Neural progenitor cell (in vitro differentiated cells): ENCODE data around the gene DNAJC28.

Experiments used
- EZH2 ChIP-seq: fragments of 200-600 bp; sonication (generic); IDR thresholded peaks from 2 replicates; pipeline ENCODE4 v1.6.1; 2017; ENCODE audit warnings: antibody characterized with exemption, mild to moderate bottlenecking, moderate library complexity
- EZH2phosphoT487 ChIP-seq: fragments of 200-600 bp; sonication (generic); IDR thresholded peaks from 2 replicates; pipeline ENCODE4 v1.6.1; 2017; ENCODE audit warnings: antibody characterized with exemption
- TF ChIP-seq, protein P1 (sequence below): fragments of 200-600 bp; sonication (generic); IDR thresholded peaks from 2 replicates; pipeline ENCODE4 v1.5.1; 2017; ENCODE audit warnings: antibody characterized with exemption, mild to moderate bottlenecking

DNA sequence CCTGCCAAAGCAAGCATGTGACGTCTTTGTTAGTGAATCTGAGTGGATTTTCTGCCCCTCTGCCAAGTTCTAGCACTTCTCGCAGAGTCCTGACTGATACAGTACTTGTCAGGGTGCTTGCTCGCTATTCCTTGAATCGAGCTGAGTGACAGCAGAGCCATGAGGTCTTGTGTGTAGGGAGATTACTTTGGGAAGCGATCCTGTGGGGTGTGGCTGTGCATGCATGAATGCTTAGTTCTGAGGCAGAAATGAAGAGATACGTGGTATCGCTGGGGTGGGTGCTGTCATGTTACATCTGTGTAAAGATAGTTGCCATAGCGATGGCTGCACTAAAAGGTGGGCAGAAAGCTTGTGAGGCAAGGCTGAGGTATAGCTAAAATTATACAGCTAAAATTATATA is 19.3 kb upstream of the DNAJC28 start:
- TF ChIP-seq, protein P1, sequence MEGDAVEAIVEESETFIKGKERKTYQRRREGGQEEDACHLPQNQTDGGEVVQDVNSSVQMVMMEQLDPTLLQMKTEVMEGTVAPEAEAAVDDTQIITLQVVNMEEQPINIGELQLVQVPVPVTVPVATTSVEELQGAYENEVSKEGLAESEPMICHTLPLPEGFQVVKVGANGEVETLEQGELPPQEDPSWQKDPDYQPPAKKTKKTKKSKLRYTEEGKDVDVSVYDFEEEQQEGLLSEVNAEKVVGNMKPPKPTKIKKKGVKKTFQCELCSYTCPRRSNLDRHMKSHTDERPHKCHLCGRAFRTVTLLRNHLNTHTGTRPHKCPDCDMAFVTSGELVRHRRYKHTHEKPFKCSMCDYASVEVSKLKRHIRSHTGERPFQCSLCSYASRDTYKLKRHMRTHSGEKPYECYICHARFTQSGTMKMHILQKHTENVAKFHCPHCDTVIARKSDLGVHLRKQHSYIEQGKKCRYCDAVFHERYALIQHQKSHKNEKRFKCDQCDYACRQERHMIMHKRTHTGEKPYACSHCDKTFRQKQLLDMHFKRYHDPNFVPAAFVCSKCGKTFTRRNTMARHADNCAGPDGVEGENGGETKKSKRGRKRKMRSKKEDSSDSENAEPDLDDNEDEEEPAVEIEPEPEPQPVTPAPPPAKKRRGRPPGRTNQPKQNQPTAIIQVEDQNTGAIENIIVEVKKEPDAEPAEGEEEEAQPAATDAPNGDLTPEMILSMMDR: no peak
- TF ChIP-seq EZH2 (no peak), EZH2phosphoT487 (no peak)
